WTC11 (cell line): Measurements from ENCODE around the gene LARP4B. TPM values are rescaled to one million over a fixed set of nuclear protein-coding genes. Genes with fewer than 3 reads are reported as not detected.

ENCODE experiments used
- ATAC-seq: fragments of 200-7000 bp; cut with Tn5 transposase; 2 replicates; pipeline ENCODE4 v1.10.0; 2021; ENCODE audit warnings: mild to moderate bottlenecking, moderate library complexity
- CTCF ChIA-PET: fragments of 300-600 bp; sonication (Branson Sonifier 250); formaldehyde crosslinking; loops from one replicate; lab custom pipeline; 2021; ENCODE audit warnings: antibody characterized with exemption; lab: Charles Lee
- POLR2A ChIA-PET: fragments of 350-600 bp; sonication (Branson Sonifier 250); formaldehyde crosslinking; loops from one replicate; lab custom pipeline; 2021; ENCODE audit warnings: antibody characterized with exemption; lab: Charles Lee
- DNase-seq: peaks from one replicate; pipeline ENCODE4 v3.0.0; 2021; ENCODE audit warnings: low spot score
- H3K27ac Mint-ChIP-seq: 2 replicates; pipeline ENCODE4 v1.8.0; 2021; ENCODE audit warnings: mixed read lengths
- H3K27me3 Mint-ChIP-seq: 2 replicates; pipeline ENCODE4 v1.8.0; 2021; ENCODE audit warnings: low read depth, mild to moderate bottlenecking, moderate library complexity, mixed read lengths
- H3K36me3 Mint-ChIP-seq: 2 replicates; pipeline ENCODE4 v1.8.0; 2021; ENCODE audit warnings: mixed read lengths
- H3K4me1 Mint-ChIP-seq: 2 replicates; pipeline ENCODE4 v1.8.0; 2022; ENCODE audit warnings: mixed read lengths
- H3K4me3 Mint-ChIP-seq: 2 replicates; pipeline ENCODE4 v1.8.0; 2021; ENCODE audit warnings: mild to moderate bottlenecking, moderate library complexity, mixed read lengths
- H3K9me3 Mint-ChIP-seq: 2 replicates; pipeline ENCODE4 v1.8.0; 2021; ENCODE audit warnings: mixed read lengths
- E2F4 ChIP-seq: sonication (generic); formaldehyde crosslinking; IDR thresholded peaks from 2 replicates; pipeline ENCODE4 v1.8.1; 2022; ENCODE audit warnings: low read depth, mild to moderate bottlenecking, moderate library complexity, missing genetic modification reagents, borderline replicate concordance
- ETV6 ChIP-seq: sonication (generic); formaldehyde crosslinking; IDR thresholded peaks from 2 replicates; pipeline ENCODE4 v1.8.1; 2022; ENCODE audit warnings: mild to moderate bottlenecking, missing genetic modification reagents
- FOXJ3 ChIP-seq: sonication (generic); formaldehyde crosslinking; IDR thresholded peaks from 2 replicates; pipeline ENCODE4 v1.9.0; 2021; ENCODE audit warnings: missing genetic modification reagents, mild to moderate bottlenecking, borderline replicate concordance
- FOXK1 ChIP-seq: sonication (generic); formaldehyde crosslinking; IDR thresholded peaks from 2 replicates; pipeline ENCODE4 v1.8.0; 2022; ENCODE audit warnings: mild to moderate bottlenecking, moderate library complexity, missing genetic modification reagents
- FOXP1 ChIP-seq: sonication (generic); formaldehyde crosslinking; IDR thresholded peaks from 2 replicates; pipeline ENCODE4 v1.8.0; 2022; ENCODE audit warnings: missing genetic modification reagents, mild to moderate bottlenecking, moderate library complexity, borderline replicate concordance
- GABPB1 ChIP-seq: sonication (generic); formaldehyde crosslinking; IDR thresholded peaks from 2 replicates; pipeline ENCODE4 v1.8.1; 2023; ENCODE audit warnings: mild to moderate bottlenecking, missing genetic modification reagents
- MAX ChIP-seq: sonication (generic); formaldehyde crosslinking; IDR thresholded peaks from 2 replicates; pipeline ENCODE4 v1.8.0; 2022; ENCODE audit warnings: mild to moderate bottlenecking, missing genetic modification reagents
- NR1H2 ChIP-seq: sonication (generic); formaldehyde crosslinking; IDR thresholded peaks from 2 replicates; pipeline ENCODE4 v1.9.0; 2021; ENCODE audit warnings: mild to moderate bottlenecking, moderate library complexity, missing genetic modification reagents
- SMAD4 ChIP-seq: sonication (generic); formaldehyde crosslinking; IDR thresholded peaks from 2 replicates; pipeline ENCODE4 v1.8.0; 2022; ENCODE audit warnings: mild to moderate bottlenecking, missing genetic modification reagents
- SOX15 ChIP-seq: fragments of 250-450 bp; sonication (Bioruptor Pico); IDR thresholded peaks from 2 replicates; pipeline ENCODE4 v1.9.0; 2021; ENCODE audit warnings: mild to moderate bottlenecking
- TCF7 ChIP-seq: sonication (generic); formaldehyde crosslinking; IDR thresholded peaks from 2 replicates; pipeline ENCODE4 v1.8.0; 2022; ENCODE audit warnings: mild to moderate bottlenecking, low read depth, missing genetic modification reagents, moderate library complexity
- TP53 ChIP-seq: sonication (generic); formaldehyde crosslinking; IDR thresholded peaks from 2 replicates; pipeline ENCODE4 v1.8.1; 2023; ENCODE audit warnings: mild to moderate bottlenecking, missing genetic modification reagents
- ZNF138 ChIP-seq: sonication (generic); formaldehyde crosslinking; conservative IDR thresholded peaks from 2 replicates; pipeline ENCODE4 v1.8.1; 2022; ENCODE audit warnings: mild to moderate bottlenecking, moderate library complexity, missing genetic modification reagents
- ZNF263 ChIP-seq: sonication (generic); formaldehyde crosslinking; IDR thresholded peaks from 2 replicates; pipeline ENCODE4 v1.8.1; 2022; ENCODE audit warnings: low read depth, mild to moderate bottlenecking, moderate library complexity, missing genetic modification reagents
- ZNF396 ChIP-seq: fragments of 250-450 bp; sonication (Bioruptor Pico); IDR thresholded peaks from 2 replicates; pipeline ENCODE4 v1.8.0; 2021; ENCODE audit warnings: mild to moderate bottlenecking, moderate library complexity, borderline replicate concordance
- ZNF416 ChIP-seq: fragments of 250-450 bp; sonication (Bioruptor Pico); IDR thresholded peaks from 2 replicates; pipeline ENCODE4 v1.9.0; 2021; ENCODE audit warnings: mild to moderate bottlenecking, inconsistent platforms
- total RNA-seq: library from RNA; stranded (reverse); gene quantifications from 3 replicates; pipeline ENCODE4 v1.2.3, GENCODE V29; 2021
- TF ChIP-seq, protein P1 (sequence below): fragments of 250-450 bp; sonication (Bioruptor Pico); IDR thresholded peaks from 2 replicates; pipeline ENCODE4 v1.9.0; 2021; ENCODE audit warnings: mild to moderate bottlenecking
- TF ChIP-seq, protein P2 (sequence below): sonication (generic); formaldehyde crosslinking; IDR thresholded peaks from 2 replicates; pipeline ENCODE4 v1.8.1; 2022; ENCODE audit warnings: low read depth, missing genetic modification reagents, borderline replicate concordance
- TF ChIP-seq, protein P3 (sequence below): sonication (generic); formaldehyde crosslinking; IDR thresholded peaks from 2 replicates; pipeline ENCODE4 v1.8.1; 2022; ENCODE audit warnings: missing genetic modification reagents, borderline replicate concordance
- TF ChIP-seq, protein P4 (sequence below): sonication (generic); formaldehyde crosslinking; IDR thresholded peaks from 2 replicates; pipeline ENCODE4 v1.8.1; 2023; ENCODE audit warnings: mild to moderate bottlenecking, missing genetic modification reagents

LARP4B gene
- total RNA-seq, 1 experiment from 2014 or later, result 87.1 TPM

GRCh38 chr10:944034-944831, 12.7 kb upstream of the LARP4B start (continued):
- TF ChIP-seq, protein P1, sequence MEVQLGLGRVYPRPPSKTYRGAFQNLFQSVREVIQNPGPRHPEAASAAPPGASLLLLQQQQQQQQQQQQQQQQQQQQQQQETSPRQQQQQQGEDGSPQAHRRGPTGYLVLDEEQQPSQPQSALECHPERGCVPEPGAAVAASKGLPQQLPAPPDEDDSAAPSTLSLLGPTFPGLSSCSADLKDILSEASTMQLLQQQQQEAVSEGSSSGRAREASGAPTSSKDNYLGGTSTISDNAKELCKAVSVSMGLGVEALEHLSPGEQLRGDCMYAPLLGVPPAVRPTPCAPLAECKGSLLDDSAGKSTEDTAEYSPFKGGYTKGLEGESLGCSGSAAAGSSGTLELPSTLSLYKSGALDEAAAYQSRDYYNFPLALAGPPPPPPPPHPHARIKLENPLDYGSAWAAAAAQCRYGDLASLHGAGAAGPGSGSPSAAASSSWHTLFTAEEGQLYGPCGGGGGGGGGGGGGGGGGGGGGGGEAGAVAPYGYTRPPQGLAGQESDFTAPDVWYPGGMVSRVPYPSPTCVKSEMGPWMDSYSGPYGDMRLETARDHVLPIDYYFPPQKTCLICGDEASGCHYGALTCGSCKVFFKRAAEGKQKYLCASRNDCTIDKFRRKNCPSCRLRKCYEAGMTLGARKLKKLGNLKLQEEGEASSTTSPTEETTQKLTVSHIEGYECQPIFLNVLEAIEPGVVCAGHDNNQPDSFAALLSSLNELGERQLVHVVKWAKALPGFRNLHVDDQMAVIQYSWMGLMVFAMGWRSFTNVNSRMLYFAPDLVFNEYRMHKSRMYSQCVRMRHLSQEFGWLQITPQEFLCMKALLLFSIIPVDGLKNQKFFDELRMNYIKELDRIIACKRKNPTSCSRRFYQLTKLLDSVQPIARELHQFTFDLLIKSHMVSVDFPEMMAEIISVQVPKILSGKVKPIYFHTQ (CRISPR knock-in tag), result no peak
- TF ChIP-seq, all 79 proteins: peak for 0

DNA sequence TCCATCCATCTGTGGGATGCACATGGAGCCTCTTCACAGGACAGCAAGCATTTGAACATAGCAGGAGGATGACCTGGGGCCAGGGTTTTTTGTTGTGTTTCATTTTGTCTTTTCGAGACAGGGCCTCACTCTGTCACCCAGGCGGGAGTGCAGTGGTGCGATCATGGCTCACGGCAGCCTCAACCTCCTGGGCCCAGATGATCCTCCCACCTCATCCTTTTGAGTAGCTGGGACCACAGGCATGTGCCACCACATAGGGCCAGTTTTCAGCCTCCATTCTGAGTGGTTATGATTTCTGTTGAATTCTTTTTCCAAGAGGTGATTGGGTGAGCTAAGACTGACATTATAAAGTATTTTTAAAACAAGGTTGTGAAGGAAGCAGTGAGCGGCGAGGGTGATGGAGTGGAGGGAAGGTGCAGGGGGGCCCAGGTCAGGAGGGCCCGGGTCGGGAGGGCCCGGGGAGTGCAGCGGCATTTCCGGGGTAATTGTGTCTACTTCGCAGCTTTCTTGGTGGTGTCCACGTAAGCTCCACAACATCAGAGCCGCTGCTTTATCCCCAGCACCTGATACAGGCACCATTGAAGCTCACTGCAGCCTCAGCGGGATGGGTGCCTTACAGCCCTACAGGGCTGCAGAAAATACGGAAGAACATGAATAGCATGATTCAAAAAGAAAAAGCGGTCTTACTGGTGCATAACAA, 12.0 kb upstream of the LARP4B start:
- Mint-ChIP-seq H3K36me3 (no peaks in the 10 kb centered on the region), H3K27ac (no peak overlapping the region), H3K9me3 (no peaks in the 10 kb centered on the region), H3K27me3 (peaks cover under 1% of the 10 kb centered on the region), H3K4me1 (peaks cover 5% of the 10 kb centered on the region), H3K4me3 (no peak overlapping the region)
- DNase-seq (no peak), ATAC-seq (no peak)
- ChIA-PET POLR2A (interaction anchor here (0.6 kb wide), 1 partner anchor 93 kb away, joined by 3 read pairs; no protein-coding TSS in a partner anchor), CTCF (no interaction called here)
- TF ChIP-seq ZNF416 (CRISPR knock-in tag) (no peak), ETV6 (CRISPR knock-in tag) (no peak), TCF7 (no peak)
- TF ChIP-seq, all 79 proteins: peak for 0

DNA sequence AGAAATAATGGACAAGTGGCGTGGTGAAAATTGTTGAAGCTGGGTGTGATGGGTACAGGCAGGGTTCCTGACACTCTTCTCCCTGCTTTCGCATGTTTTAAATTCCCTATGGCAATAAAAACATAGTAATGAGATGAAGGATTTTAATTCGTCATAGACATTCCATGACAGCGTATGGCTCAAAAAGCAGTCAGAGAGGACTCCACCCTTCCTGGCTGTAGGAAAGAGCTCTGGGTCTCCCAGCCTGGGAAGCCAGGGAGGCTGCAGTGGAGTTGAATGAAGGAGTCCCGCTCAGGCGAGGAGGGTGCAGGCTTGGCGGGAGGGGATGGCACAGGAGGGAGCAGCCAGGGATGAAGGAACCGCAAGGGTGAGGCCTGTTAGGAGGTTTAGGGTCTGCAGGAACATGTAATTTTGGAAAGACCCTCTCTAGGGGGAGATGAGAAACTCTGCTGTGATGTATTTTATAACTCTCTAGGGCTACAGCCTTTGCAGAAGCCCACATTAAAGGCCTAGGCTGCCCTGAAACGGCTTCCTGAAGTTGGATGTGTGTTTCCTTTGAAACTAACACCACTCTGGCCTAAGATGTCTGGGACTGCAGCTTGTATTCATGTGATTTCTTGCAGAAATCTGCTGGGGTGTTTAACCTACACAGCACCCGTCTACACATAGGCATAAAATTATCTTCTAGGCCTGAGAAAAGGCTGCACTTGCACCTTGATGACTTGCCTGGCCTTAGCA, 7.6 kb upstream of the LARP4B start:
- ATAC-seq (no peak), DNase-seq (no peak)
- H3K4me3 Mint-ChIP-seq, result no peak overlapping the region
- H3K36me3 Mint-ChIP-seq, result no peaks in the 10 kb centered on the region
- H3K27me3 Mint-ChIP-seq, result peaks cover 4% of the 10 kb centered on the region
- peaks cover 5% of the 10 kb centered on the region for H3K4me1 Mint-ChIP-seq
- no peaks in the 10 kb centered on the region for H3K9me3 Mint-ChIP-seq
- ChIA-PET POLR2A (no interaction called here), CTCF (no interaction called here)
- H3K27ac Mint-ChIP-seq, result no peak overlapping the region
- TF ChIP-seq ZNF138 (CRISPR knock-in tag) (no peak), MAX (CRISPR knock-in tag) (no peak), GABPB1 (CRISPR knock-in tag) (no peak), FOXP1 (CRISPR knock-in tag) (no peak), TP53 (CRISPR knock-in tag) (no peak), E2F4 (CRISPR knock-in tag) (no peak), FOXK1 (CRISPR knock-in tag) (no peak), ZNF396 (CRISPR knock-in tag) (no peak), SMAD4 (CRISPR knock-in tag) (no peak), SOX15 (CRISPR knock-in tag) (no peak), FOXJ3 (CRISPR knock-in tag) (no peak), ZNF263 (CRISPR knock-in tag) (no peak), NR1H2 (CRISPR knock-in tag) (no peak)
- TF ChIP-seq, protein P2, sequence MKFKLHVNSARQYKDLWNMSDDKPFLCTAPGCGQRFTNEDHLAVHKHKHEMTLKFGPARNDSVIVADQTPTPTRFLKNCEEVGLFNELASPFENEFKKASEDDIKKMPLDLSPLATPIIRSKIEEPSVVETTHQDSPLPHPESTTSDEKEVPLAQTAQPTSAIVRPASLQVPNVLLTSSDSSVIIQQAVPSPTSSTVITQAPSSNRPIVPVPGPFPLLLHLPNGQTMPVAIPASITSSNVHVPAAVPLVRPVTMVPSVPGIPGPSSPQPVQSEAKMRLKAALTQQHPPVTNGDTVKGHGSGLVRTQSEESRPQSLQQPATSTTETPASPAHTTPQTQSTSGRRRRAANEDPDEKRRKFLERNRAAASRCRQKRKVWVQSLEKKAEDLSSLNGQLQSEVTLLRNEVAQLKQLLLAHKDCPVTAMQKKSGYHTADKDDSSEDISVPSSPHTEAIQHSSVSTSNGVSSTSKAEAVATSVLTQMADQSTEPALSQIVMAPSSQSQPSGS (CRISPR knock-in tag), result no peak
- TF ChIP-seq, protein P3, sequence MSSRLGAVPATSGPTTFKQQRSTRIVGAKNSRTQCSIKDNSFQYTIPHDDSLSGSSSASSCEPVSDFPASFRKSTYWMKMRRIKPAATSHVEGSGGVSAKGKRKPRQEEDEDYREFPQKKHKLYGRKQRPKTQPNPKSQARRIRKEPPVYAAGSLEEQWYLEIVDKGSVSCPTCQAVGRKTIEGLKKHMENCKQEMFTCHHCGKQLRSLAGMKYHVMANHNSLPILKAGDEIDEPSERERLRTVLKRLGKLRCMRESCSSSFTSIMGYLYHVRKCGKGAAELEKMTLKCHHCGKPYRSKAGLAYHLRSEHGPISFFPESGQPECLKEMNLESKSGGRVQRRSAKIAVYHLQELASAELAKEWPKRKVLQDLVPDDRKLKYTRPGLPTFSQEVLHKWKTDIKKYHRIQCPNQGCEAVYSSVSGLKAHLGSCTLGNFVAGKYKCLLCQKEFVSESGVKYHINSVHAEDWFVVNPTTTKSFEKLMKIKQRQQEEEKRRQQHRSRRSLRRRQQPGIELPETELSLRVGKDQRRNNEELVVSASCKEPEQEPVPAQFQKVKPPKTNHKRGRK (CRISPR knock-in tag), result no peak
- TF ChIP-seq, protein P4, sequence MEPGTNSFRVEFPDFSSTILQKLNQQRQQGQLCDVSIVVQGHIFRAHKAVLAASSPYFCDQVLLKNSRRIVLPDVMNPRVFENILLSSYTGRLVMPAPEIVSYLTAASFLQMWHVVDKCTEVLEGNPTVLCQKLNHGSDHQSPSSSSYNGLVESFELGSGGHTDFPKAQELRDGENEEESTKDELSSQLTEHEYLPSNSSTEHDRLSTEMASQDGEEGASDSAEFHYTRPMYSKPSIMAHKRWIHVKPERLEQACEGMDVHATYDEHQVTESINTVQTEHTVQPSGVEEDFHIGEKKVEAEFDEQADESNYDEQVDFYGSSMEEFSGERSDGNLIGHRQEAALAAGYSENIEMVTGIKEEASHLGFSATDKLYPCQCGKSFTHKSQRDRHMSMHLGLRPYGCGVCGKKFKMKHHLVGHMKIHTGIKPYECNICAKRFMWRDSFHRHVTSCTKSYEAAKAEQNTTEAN, result no peak
